LNCAP (cell line): ENCODE measurements around the gene DIAPH3.

Experiments
- CTCF ChIP-seq: fragments of 450-650 bp; IDR thresholded peaks from 2 replicates; pipeline ENCODE4 v1.5.1; 2017; ENCODE audit warnings: mild to moderate bottlenecking

The DIAPH3 gene

GRCh38 chr13:59834801-59835200, 328.9 kb downstream of the DIAPH3 start:
- no peak for TF ChIP-seq CTCF

- no peak for TF ChIP-seq CTCF
Measured at GRCh38 chr13:59829690-59830089, 334.0 kb downstream of the DIAPH3 start.

- TF ChIP-seq CTCF, result no peak
Measured at GRCh38 chr13:59823486-59823885, 340.2 kb downstream of the DIAPH3 start.

- no peak for TF ChIP-seq CTCF
Measured at GRCh38 chr13:59809564-59809963, 354.2 kb downstream of the DIAPH3 start.

- TF ChIP-seq CTCF, result no peak
Measured at GRCh38 chr13:59806801-59807200, 356.9 kb downstream of the DIAPH3 start.

GRCh38 chr13:59801107-59801880, 362.4 kb downstream of the DIAPH3 start:
- no peak for TF ChIP-seq CTCF

- TF ChIP-seq CTCF, result no peak
Measured at GRCh38 chr13:59793107-59793506, 370.6 kb downstream of the DIAPH3 start.

GRCh38 chr13:59790626-59791025, 373.1 kb downstream of the DIAPH3 start:
- TF ChIP-seq CTCF, result no peak
